Measurements from ENCODE around the gene YAE1.

DNA sequence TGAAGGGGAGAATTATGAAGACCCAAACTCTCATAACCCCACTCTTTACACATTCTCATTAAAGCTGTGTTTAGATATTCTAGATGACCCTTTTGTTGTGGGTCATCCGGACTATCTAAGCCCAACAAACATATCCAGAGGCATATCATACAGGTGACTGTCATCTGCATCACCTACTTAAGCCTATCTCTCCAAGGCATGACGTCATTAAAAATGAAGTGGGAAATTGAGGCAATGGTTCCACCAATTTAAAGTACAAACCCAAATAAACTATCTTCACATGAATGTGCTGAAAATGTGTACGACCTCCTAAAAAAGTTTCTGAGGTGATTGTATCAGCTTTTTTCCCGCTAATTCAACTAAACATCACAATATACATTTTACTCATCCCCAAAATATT, 52.7 kb downstream of the YAE1 start:
- TF ChIP-seq, protein P1, sequence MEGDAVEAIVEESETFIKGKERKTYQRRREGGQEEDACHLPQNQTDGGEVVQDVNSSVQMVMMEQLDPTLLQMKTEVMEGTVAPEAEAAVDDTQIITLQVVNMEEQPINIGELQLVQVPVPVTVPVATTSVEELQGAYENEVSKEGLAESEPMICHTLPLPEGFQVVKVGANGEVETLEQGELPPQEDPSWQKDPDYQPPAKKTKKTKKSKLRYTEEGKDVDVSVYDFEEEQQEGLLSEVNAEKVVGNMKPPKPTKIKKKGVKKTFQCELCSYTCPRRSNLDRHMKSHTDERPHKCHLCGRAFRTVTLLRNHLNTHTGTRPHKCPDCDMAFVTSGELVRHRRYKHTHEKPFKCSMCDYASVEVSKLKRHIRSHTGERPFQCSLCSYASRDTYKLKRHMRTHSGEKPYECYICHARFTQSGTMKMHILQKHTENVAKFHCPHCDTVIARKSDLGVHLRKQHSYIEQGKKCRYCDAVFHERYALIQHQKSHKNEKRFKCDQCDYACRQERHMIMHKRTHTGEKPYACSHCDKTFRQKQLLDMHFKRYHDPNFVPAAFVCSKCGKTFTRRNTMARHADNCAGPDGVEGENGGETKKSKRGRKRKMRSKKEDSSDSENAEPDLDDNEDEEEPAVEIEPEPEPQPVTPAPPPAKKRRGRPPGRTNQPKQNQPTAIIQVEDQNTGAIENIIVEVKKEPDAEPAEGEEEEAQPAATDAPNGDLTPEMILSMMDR (IDR thresholded peaks at IDR 0.05) = no peak
- TF ChIP-seq POLR2A (IDR thresholded peaks at IDR 0.05) = no peak
